Esophagus mucosa (tissue), 1 donor: Measurements from ENCODE around the gene COL6A3. TPM values are rescaled to one million over a fixed set of nuclear protein-coding genes. Genes with fewer than 3 reads are reported as not detected.
A peak's percentile ranks its signal among the peaks of the same experiment; 100 is the strongest.

Source experiments
- ATAC-seq: fragments of 200-7000 bp; cut with Tn5 transposase; one replicate; pipeline ENCODE4 v1.9.1; 2020
- total RNA-seq: library from RNA; stranded (reverse); gene quantifications from one replicate; pipeline ENCODE4 v1.2.4, GENCODE V29; 2023
- donor health status: DM: yes; HTN: yes; CAD: no.

The COL6A3 gene
- total RNA-seq, 1 donor from 2014 or later, result 23.0 TPM

DNA sequence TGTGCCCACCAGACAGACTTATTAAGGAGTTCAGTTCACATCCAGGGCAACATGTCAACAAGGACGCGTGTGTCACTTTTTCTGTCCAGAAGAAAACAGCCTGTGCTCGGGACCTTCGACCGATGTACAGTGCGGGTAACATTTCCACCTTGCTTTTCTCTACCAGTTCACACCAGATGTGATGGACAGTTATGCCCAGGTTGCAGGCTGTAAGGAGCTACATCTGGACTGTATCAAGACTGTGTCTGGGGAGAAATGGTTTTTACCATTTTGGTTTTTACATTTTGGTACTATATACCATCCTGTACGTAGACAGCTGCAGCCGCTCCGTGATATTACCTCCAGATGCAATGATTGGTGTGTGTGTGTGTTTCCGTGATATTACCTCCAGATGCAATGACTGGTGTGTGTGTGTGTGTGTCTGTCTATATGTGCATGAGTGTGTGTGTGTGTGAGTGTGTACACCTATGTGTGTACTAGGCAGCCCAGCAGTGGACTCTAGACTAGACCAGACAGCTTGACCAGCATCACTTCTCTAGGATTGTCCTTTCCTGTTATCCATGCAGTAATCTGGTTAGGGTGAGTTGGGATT lies 118.0 kb downstream of the COL6A3 start:
- no peak for ATAC-seq

DNA sequence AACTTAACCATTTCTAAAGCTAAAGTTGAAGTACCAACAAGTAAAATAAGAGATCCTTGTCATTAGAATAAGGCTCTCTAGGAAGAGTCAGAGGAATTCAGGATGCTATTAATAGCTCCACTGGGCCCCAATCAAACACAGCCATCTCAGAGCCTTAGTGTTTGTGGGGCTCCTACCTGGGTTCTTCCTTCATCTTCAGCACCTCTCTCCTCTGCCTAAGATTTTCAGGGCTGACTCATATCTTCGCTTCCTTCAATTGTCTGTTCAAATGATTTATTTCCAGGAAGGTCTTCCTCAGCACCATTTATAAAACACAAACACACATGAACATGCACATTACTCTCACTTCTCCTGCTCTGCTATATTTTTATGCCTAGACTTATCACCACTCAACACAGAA lies 119.5 kb downstream of the COL6A3 start:
- ATAC-seq, result no peak

DNA sequence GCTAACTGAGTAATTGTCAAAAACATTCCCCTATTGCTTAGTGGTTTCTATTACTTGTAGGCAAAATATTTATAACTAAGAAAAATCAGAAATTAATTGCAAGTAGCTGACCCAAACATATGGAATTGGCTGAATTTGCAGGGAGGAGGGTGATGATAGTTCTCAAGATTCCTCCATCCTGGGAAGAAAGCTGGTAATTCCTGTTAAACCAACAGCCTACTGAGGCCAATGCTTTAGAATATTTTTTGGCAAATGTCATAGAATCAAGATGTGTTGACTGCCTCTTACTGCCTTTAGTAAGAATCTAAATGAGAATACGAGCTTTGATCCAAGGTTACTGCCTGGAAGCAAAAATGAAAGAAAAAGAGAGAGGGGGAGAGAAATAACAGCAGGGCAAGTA lies 120.0 kb downstream of the COL6A3 start:
- ATAC-seq, result no peak

DNA sequence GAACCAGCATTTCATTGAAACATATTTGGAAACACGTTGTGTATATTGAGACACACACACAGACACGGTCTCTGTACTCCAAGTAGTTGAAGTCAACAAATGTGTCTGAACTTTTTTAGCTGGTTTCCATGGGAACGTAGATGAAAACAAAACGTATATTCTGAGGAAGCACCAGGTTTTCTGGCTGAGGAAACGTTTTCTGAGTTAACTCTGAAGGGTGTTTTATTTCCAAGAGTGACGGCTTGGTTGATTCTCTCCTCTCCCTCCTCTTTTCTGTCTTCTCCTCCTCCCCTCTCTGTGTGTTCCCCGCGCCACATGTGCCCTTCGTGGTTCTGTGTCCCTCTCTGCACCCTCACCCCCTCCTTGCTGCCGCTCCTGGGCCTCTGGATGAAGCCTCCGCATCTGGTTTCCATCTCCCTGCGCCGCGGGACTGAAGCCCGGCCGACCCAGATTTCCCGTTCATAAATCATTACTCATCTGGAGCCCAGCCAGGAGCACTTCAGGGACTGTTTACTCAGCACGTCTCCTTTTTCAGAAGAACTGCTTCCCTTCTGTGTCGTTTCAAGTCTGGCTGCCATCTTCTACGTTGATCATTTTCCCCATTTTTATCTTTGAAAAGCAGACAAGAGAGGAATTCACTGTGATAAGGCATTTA lies 122.7 kb downstream of the COL6A3 start:
- peak; percentile 77 for ATAC-seq

DNA sequence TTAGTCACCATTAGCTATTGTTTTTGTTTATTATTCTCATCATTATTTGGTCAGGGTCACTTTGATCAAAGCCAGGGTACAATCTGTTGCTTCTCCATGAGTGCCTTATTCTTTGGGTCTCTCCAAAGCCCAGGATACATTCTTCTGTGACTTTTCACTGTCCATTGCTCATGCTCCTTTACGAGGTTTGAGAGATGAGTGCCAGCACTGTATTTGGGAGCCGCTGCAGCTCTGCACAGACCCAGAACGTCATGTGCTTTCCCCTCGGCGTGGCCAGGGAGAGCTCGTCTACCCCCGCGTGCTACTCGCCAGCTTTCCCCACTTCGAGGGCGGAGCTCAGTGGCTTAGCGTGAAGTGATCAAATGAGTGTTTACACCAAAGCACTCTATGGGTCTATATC lies 123.7 kb downstream of the COL6A3 start:
- ATAC-seq, result peak; percentile 41

DNA sequence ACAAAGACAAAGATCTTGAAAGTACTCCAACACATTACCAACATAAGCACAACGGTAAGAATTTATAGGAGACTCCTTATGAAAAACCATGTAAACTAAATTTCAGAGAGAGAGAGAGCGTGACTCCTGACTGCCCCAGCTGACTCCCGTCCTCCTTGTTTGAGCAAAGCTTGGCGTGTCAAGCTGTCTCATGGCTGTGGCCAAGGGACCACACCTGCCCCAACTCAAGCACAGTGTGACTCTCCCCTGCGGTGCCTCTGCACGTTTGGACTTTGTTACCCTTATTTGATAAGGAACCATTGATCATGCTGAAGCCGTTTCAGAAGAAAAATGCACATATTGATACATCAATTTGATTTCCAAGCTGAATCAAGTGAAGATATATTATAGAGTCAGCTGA lies 124.8 kb downstream of the COL6A3 start:
- ATAC-seq, result no peak

DNA sequence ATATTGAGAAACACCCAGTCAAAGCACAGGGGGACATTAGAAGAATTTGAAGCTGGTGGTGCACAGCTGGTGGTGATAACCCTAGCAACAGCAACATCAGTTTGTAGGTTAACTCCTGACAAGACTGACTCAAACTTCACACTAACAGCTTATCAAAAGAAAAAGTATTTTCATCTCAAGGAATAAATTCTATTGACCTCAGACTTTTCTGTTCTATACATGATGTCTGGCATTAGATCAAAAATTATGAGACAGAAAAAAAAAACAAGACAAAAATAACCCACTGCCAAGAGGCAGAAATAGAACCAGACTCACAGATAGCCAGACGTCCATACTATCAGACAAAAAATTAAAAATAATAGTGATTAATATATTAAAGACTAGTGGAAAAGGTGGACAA lies 126.1 kb downstream of the COL6A3 start:
- ATAC-seq, result no peak

DNA sequence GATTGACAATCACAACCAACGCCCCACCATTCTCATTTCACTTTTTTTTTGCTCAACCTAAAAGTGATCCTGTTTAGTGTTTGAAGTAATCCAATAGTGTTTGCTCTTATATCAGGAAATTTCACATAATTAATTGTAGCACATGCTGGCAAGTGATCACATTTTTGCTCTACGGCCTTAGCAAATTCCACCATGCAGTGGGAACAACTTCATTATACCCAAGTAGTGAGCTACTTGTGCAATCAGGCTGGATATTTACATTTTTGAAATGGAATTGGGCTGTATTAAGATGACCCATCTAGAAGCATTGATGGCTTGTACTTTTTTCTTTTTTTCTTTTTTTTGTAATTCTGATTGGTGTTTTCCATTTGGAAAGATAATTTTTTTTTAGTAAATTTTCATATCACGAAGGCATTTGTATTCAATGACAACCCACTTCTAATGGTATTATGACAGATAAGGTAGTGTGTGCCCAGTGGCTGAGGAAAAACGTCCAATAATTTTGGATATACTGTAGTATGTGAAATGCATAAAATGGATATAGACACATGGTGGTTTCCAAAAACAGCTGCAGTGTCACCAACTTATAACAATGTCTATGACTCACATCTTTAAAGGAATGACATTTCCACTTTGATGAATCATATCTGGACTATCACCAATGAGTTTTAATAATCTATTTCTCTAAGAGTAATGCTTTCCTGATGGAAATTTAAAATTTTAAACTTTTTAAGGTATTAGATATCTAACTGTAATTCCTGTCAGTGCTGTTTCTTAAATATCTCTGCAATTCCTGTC lies 130.6 kb downstream of the COL6A3 start:
- ATAC-seq, result no peak

DNA sequence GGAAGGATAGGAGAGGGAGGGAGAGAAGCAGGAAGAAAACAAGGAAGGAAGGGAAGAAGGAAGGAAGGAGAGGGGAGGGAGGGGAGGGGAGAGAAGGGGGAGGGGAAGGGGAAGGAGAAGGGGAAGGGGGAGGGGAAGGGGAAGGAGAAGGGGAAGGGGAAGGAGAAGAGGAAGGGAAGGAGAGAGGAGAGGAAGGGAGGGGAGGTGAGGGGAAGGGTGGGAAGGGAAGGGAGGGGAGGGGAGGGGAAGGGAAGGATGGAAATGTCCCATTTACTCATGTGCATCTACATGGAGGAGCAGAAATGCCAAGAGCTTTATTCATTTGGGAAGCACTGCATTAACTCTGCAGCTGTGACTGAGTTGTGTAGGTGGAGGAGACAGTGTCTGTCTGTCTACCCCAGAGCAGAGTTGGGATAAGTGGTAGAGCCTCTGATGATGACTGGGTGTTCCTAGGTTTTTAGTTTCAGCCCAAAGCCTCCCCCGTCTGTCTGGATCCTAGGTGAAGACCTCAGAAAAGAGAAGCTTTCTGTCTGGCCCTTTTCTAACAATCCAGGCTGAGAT lies 131.3 kb downstream of the COL6A3 start:
- no peak for ATAC-seq

DNA sequence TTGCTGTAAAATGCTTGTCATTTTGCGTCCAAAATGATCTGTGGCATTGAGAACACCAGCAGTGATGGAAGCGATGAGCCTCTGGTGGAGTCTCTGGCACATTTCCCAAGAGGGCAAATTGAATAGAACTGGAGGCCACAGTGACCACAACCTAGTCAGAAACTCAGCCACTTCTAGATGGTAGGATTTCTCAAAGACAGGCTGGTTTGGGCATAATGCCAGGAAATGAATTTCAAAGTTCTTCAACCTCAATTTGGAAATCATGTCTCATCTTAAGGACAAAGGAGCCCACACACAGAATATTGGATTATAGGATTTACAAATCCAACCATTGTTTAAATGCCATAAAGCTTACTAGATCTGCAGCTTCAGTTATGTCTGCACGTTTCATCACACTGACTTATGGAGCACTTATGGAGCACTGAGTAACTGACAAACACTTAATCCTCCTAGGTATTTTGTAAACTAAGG lies 132.1 kb downstream of the COL6A3 start:
- peak; percentile 28 for ATAC-seq

DNA sequence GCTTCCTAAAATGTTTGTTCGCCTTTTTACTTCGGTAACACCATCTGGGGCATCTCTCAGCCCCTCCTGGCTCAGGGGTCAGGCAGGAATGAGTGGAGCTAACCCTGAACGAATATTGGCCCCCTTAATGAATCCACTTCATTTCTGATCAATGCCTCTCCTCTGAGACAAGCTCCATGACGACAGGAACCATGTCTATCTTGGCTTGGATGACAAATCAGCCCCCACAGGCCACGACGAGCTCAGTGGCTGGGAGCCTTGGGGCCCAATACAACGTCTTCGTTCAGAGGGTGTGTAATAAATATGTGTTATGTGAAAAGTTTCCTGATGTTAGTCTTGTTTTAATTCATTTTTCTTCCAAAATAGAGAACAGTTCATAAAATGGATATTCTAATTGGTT lies 133.0 kb downstream of the COL6A3 start:
- no peak for ATAC-seq

DNA sequence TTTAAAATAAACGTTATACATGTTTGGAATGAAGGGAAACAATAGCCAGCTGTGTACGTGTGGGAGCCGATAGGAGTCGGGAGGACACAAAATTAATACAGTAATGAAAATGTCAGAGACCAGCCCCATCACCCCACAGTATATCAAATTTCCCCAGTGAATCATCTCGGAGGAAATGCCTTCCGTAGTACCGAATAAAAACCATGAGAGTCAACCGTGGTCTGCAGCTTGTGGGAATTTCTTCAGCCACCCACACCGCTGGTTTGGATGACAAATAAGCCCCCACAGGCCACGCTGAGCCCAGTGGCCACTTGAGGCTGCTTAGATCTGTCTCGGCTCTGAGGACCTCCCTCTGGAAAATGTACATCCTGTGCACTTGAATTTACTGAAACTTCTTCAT lies 133.7 kb downstream of the COL6A3 start:
- no peak for ATAC-seq

DNA sequence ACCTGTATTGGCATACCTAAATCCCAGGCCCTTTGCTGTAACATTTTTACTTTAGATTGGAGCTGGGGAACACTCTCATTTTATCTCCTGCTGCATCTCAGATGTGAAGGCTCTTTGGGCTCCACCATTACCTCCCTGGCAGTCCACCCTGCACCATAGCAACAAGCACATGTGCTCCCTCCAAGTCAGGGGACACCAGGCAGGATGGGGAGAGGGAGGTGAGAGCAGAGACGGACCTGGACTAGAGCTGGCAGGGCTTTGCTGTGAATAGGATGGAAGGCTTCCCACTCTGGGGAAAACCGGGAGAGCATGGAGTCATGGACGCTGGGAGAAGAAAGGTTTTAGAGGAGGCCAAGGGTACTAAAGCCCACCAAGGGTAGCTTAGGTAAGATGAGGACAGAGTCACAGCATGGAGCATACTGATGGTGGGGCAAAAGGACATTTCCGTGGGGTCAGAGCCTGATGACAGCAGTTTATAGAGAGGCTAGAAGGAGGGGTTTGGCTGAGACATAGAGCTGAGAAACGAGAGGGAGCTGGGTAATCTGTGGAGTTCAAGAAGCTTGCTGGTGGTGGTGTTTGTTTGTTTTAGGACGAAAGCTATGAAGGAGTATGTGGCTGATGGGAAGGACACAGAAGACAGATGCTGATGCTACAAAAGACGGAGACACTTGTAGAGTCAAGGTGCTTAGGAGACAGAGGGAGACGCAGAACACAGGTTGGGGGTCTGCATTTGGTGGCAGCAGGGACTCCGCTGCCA lies 134.8 kb downstream of the COL6A3 start:
- ATAC-seq, result no peak

DNA sequence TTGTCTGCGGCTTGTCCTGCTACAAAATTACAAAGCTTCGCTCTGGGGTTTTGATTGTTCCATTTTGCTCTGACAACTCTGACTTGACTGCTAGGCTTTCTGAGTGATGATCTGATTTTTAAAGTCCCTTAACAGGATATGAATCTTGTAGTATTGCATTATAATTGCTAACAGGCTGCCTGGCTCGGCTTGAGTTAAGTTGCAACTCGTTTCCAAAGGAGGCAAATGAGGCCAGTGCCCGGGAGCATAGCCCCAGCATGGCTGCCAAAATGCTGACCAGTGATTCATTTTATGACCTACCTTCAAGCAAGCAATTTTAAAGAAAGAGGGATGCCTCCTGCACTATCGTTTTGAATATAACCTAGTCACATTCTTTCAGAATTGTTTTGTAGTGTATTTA lies 135.4 kb downstream of the COL6A3 start:
- ATAC-seq, result no peak

DNA sequence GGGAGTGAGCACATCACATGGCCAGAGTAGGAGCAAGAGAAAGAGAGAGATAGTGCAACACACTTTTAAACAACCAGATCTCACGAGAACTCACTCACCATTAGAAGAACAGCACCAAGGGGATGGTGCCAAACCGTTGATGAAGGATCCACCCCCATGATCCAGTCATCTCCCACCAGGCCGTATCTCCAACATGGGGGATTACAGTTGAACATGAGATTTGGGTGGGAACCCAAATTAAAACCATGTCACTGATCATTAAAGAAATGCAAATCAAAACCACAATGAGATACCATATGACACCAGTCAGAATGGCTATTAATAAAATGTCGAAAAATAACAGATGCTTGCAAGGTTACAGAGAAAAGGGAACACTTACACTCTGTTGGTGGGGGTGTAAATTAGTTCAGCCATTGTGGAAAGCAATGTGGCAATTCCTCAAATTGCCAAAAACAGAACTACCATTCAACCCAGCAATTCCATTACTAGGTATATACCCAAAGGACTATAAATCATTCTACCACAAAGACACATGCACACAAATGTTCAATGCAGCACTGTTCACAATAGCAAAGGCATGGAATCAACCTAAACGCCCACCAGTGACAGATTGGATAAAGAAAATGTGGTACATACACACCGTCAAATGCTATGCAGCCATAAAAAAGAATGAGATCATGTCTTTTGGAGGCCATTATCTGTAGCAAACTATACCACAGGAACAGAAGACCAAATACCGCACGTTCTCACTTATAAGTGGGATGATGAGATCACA lies 137.1 kb downstream of the COL6A3 start:
- no peak for ATAC-seq

Other genes starting within 250 kb of the COL6A3 start
- gene MLPH, start 73.1 kb upstream of the COL6A3 start, total RNA-seq, result 5.3 TPM
- not detected for gene PRLH, start 152.4 kb upstream of the COL6A3 start, total RNA-seq
- gene RAB17, start 176.6 kb upstream of the COL6A3 start, total RNA-seq, result 7.8 TPM
- gene LRRFIP1, start 213.4 kb upstream of the COL6A3 start, total RNA-seq, result 103 TPM